ENCODE results near the gene FAM124B.

Gene FAM124B, protein sequence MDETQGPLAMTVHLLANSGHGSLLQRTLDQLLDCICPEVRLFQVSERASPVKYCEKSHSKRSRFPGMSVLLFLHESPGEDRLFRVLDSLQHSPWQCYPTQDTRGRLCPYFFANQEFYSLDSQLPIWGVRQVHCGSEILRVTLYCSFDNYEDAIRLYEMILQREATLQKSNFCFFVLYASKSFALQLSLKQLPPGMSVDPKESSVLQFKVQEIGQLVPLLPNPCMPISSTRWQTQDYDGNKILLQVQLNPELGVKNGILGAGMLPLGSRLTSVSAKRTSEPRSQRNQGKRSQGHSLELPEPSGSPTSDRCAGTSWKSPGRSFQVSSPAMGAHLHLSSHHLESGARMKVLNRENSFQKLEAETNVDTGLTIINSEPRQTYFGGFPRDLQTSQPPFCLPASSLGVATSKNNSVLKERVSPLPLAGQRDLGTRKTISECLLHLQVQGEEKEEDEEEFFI

DNA sequence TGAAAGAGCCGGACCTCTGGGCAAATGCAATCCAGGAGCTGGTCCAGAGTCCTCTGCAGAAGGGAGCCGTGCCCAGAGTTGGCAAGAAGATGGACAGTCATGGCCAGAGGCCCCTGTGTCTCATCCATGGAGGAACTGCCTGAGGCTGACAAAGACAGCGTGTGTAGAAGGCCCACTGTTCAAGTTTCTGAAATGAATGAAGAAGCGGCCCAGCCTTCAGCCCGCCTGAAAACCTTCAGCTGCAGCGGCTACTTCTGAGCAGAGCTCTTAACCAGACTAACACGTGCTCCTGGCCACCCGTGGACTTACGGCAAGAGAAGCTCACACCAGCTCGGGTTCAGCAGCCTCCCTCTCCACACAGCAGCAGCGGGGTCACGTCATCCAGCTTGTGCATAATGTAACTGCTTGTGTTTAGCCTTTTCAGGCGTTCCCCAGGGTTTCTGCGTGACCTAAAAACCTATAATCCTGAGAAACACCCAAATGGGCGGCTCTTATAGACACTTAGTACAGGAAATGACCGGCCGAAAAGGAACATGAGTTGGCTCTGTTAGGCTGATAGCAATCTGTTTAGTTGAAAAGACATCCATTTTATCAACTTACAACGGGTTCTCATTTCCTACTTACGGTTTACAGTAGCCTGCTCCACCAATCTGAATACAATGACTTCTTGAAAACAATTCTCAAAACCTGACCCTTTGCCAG, at the start of gene FAM124B:
Gene FAM124B (minus strand): TSS at position 467 of the 702 bp plus-strand sequence. CDS start 339 bp downstream, at position 128.
- no peak for DNase-seq

DNA sequence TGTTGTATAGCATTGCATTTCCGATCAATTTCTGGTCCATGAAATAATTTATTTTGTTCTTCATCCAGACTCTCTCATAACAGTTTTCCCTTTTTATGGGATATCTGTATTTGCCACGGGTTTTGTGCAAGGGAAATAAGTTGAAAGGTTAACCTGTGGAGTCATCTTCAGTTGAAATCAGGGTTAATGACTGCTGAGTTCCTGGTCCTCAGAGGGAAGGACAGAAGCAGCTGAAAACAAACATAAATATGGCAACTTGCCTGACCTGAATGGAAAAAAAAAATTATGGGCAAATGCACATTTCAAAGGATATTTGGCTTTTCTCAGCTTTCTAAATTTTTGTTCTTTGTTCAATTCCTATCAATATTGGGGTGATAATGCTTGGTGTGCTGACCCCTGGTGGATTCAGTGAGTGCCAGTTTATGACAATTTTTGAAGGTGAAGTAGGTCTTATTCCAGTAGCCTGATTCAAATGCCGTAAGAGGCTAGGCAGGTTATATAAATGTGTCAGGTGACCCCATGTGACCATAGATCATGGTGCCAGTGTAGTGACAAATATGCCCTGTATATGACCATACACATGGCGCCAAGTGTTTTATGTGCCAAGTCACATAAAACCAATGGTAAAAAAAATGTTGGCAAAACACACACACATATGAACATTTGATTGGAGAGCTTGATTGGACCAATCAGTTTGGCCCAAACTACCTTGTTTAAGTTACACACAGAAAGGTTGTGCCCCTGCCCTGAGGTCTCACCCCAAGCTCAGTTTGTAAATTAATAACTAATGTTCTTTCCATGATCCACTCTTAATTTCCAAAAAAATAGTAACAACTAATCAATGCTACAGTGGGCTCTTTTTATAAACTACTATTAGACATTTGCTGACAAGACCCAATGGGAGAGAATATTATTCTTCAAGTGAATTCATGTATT, 47.6 kb upstream of the FAM124B start:
- no peak for DNase-seq

DNA sequence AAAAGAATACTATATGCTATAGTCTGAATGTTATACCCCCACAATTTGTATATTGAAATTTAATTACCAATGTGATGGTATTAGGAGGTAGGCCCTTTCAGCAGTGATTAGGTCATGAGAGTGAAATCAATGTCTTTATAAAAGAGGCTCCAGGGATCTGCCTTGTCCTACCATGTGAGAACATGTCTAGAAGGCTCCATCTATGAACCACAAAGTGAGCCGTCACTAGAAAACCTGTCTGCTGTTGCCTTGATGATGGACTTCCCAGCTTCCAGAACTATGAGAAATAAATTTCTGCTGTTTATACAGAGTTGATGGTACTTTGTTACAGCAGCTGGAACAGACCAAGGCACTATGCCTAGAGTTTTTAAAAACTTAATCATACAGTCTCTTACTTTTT, 46.3 kb upstream of the FAM124B start:
- DNase-seq: no peak

DNA sequence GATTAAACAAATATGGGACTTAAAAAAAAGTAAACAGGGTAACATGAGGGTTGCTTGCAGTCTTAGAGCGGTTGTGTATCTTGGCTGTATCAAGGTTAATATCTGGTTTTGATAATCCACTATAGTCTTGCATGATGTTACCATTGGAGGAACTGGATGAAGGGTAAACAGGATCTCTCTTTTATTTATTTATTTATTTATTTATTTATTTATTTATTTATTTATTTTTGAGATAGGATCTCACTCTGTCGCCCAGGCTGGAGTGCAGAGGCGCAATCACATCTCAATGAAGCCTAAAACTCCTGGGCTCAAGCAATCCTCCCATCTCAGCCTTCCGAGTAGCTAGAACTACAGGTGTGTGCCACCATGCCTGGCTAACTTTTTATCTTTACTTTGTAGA, 42.9 kb upstream of the FAM124B start:
- DNase-seq: no peak

DNA sequence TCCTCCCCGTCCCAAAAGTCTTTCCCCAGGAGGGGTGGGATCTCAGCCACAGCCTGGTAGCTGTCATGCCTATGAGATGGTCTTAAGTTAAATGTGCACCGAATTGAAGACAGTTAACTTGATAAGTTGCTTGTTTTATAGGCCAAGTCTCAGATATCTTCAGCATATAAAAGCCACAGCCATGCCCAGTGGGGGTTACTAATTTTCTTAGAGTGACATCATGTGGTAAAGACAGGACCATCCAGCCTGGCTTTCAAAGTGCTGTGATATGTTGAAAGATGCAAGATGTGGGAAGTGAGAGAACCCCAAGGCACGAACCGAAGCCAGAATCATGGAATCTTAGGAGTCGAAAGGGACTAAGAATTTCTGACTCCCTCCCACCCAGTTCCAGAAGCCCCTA, 42.1 kb upstream of the FAM124B start:
- no peak for DNase-seq

DNA sequence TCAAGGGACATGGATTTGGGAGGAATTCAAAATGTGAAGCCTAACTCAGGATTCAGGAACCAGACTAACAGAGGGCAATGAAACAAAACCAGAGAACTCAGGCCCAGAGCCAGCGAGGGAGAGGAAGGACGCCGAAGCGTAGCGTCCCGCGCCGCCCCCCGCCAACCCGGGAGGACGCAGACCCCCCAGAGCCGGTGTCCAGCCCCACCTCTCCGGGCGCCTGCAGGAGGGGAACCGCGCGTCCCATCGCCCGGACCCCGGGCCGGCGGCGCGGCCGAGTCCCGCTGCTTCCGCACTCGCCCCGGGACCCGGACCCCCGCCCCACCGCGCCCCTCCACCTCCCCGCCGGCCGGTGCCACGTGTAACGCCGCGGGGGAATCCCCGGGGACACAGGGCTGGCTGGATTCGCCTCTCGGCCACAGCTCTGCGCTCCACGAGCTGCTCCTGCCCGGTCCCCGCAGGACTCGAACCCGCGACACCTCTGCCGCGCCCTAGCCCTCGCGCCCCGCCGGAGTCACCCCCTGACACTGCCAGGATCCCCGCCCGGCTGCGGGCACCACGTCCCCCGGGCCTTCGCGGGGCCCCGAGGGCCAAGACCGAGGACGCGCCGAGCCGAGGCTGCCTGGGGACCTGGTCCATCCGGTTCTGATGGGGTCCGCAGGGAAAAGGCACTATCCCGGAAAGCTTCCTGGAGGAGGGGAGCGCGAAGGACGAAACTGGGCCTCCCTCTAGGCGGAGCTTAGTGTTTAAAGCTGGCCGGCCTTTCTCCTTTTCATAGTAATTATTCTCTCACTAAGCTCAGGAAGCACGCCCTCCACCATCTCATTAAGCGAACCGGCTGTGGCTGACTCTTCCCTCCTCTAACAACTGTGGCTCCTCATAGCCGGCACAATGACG, 40.4 kb upstream of the FAM124B start:
- DNase-seq: peak; percentile 8

DNA sequence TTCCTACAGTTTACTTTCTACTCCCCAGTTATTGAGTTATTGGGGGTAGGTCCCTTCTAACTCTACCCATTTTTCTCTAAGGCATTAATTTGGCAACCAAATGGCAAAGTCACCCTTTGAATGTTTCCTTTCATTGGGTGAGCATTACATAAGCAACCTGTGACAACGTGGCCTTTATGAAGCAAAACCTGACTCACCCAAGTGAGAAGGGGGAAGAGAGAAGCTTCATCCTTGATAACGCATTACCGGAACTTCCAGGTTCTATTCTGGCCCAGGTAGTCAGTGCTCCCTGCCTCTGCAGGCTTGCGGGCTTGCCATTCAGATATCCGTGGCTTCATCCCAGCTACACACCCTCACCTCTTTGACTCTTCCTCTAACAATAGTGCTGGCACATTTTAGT, 39.1 kb upstream of the FAM124B start:
- no peak for DNase-seq

DNA sequence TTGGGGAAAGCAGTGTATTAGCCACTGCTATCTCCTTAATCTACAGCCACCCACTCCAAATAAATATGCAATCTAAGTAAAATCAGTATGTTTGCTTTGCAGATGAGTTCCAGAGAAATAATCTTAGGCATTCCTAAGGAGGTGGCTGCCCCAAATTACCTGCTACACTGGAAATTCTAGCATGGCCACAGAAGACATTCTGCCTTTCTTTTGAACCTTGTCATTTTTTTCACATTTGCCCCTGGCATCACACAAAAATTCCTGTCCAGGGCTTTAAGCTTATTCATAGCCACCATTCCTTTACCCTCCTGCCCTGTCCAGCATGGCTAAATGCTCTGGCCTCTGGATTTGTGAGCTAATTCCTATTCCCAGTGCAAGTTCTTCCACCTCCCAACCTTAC, 36.8 kb upstream of the FAM124B start:
- DNase-seq: no peak

DNA sequence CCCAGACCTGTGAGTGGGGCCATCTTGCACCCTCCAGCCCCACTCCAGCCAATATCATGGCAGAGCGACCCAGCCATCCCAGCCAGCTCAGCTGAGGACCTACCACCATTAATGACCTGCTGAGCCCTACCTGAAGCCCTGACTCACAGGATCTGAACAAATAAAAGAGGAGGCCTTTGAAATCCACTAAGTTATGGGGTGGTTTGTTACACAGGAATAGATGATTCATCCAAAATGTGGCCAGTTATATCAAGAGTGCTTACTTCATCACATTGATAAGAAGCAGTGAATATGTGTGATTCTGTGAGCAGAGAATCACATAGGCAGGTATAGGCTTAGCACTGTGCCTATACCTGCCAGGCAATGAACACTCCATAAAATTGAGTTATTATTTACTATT, 34.7 kb upstream of the FAM124B start:
- no peak for DNase-seq

DNA sequence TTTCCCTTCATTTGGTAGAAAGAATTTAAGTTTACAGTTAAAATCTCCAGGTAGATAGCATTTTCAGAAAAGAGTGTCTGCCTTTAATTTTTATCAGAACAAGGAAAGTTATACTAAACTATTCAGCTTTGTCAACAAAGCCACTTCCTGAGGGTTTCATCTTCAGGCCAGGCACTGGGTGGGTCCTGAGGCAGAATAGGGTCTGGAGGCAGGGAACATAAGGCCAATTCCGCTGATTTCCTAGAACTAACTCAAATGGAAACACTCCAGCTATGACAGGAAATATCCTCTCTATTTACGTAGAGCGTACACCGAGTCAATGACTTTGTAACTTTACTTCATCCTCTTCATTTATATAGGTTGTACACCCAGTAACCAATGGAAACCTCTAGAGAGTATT, 32.7 kb upstream of the FAM124B start:
- no peak for DNase-seq

DNA sequence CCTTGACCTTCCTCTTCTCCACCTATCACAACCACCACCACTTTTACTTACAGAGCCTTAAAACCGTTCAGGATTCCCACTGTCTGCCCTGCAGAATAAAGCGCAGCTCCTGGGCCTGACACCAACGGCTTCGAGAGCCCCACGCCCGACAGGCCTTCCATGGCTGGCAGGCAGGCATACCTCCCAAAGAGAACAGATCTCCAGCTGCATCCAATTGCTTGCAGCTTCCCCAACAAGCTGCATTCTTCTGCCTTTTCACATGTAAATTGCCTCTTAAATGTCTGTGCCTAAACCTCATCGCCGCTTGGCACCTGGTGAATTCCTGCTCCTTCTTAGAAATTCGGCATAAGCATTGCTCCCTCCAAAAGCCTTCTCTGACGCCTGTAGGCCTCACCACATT, 31.5 kb upstream of the FAM124B start:
- no peak for DNase-seq

DNA sequence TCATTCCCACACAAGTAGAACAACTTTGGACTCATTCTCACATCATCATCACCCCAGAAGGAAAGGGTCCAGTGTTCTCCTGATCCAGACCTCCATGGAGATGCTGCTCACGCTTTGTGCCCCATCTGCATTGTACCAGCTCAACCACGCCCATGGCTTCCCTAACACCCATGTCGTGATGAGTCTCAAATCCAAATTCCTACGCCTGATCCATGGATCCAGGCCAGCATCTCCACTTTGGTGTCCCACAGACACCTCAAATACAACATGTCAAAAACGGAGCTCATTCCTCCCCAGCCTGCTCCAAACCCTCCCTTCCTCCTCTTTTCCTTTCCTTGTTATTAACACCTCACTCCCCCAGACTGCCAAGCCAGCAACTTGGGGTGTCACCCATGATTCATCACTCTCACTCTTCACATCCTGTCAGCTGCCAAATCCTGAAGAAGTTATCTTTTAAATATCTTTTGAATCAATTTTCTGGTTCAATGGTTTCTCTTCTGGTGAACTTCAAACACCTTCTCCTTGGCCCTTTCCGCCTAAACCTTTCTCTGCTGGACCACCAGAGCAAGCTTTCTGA, 30.2 kb upstream of the FAM124B start:
- DNase-seq: no peak

DNA sequence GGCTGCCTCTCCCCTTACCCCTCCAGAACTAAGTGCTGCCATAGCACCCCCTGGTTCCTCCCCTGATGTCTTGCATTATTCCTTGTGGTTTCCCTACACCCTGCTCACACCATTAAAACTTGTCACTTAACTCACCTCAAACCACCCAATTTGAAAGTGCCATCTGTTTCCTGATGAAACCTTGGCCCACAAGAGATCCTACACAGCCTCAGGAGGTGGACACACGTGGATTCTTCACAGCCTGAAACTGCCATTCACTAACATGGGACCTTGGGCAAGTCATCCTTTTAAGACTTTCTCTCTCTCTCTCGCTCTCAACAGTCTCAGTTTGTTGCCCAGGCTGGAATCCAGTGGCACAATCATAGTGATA, 27.5 kb upstream of the FAM124B start:
- DNase-seq: no peak

DNA sequence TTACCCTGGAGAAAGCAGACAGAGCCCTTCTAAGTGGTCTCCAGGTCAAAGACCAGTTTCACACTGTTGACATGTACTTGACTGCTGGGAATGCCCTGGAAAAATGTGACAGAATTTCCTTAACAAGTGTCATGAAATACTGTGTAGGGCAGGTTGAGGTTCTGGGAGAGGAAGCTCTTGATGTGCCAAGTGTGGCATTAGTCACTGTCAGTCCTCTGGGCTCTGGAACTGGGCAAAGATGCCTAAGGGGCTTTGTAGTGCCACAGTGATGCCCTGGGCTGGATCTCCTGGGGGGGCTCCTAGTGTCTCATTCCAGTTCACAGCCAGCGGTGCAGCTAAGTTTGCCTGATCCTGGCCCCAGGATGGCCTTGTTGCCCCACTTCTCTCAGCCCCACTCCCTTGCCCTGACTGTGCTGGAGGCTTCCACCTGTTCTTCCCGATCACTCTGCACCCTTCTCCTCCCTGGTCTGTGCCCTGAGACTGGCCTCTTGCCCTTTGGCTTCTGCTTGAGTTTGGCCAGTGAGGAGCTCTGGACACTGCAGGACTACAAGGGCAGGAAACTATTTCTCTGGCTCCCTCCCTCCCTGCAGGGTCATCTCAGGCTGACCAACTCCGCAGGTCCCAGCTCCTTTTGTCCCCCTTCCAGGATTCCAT, 27.0 kb upstream of the FAM124B start:
- DNase-seq: no peak

DNA sequence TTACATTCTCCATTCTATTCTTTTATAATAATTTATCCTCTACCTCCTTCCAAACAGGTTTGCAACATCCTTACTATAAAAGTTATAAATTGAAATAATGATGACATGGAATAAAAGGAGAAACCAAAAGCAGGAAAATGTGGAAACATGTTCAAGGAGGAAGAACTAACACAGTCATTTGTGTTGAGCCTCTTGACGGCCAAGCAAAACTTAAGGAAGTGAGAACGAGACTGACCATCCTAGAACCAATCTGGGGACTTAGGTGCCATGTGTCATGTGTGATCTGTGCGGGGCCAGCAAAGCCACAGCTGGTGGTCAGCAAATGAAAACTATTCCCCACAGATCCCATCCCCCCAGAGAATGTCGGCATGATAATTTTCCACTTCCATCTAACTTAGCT, 25.6 kb upstream of the FAM124B start:
- no peak for DNase-seq

DNA sequence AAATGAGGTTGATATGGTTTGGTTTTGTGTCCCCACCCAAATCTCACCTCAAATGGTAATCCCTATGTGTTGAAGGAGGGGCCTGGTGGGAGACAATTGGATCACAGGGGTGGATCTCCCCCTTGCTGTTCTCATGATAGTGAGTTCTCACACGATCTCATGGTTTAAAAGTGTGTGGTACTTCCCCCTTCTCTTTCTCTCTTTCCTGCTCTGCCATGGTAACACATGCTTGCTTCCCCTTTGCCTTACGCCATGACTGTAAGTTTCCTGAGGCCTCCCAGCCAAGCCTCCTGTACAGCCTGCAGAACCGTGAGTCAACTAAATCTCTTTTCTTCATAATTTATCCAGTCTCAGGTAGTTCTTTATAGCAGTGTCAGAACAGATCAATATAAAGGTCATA, 24.7 kb upstream of the FAM124B start:
- DNase-seq: no peak

DNA sequence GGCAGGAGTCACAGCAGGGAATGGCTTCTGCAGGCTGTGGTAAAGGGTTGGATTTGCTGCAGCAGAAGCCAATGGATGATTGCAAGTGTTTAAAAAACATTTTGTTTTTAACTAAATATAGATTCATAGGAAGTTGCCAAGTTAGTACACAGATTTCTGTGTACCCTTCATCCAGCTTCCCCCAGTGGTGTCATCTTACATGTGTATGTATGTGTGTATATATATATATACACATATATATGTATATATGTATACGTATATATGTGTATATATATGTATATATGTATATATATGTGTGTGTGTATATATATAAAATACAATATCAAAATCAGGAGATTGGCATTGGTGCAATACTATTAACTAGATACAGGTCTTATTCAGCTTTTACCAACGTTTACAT, 19.2 kb upstream of the FAM124B start:
- DNase-seq: no peak

DNA sequence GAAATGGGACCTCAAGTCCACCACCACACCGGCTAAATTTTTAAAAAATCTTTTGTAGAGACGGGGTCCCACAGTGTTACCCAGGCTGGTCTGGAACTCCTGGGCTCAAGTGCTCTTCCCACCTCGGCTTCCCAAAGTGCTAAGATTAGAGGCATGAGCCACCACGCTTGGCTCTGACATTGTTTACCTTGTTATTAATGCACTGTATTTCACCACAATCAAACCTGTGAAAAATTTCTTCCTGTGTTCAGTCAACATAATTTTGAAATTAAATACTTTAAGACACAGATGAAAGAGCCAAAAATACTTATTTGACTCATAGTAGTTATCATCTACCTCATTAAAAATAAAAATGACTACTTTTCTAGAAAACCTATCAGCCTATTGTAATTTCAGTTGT, 16.0 kb upstream of the FAM124B start:
- no peak for DNase-seq

DNA sequence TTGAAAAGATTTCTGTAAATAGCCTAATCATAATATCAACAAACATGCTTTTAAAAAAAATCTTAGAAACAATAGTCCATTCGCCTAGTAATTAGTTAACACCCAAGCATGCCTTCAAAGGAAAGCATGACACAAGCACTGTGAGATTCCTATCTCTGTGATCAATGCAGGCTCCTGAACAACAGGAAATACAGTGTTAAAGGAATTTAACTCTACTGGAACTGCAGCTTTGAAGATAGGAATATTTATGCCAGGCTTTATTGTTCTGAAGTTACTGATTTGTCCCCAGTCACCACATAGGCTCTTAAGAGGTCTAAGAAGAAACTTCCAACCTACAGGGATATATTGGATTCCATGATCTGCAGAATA, 15.4 kb upstream of the FAM124B start:
- DNase-seq: no peak

DNA sequence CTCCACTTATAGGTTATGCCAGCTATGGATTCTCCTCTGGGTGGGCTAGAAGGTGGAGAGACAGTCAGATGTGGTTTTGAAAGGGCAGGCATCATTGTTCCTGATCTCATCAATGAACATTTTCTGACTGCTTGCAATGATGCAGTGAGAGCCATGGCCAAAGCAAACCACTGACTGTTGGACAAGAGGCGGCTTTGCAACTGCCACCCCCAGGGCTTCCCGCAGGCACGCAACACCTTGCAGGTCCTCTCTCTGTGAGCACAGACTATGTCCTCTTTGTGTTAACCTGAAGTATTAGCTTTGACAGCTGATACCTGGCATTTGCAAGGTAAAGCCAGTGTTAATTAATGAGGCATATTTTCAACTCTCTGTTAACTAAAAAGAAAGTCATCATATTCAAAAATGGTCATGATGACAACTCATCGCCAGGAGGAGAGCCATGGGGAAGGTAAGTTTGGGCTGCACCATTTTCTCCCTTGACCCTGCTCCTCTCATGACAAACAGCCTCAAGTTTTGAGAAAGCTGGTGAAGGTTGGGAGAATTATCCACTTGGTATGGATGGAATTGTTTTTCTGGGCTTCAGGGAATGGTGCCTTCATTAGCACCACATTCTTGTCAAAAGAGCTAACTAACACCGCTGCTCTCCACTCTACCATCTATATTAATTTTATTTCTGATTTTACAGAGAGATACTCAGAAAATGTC, 14.9 kb upstream of the FAM124B start:
- DNase-seq: no peak

DNA sequence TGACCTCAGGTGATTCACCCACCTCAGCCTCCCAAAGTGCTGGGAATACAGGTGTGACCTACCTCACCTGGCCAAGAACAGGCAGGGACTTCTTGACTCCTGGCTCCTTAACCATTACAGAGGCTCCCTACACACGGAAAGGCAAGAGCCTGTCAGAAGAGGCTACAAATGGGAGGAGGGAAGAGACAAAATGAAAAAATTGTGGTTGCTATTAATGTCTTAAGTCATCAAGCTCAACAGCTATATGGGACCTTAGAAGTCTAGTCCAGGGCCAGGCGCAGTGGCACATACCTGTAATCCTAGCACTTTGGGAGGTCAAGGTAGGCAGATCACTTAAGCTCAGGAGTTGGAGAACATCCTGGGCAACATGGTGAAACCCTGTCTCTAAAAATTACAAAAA, 11.5 kb upstream of the FAM124B start:
- DNase-seq: no peak

All from NCI-H510A treated with DMSO at 0.1 percent for 48 hours (cell line).